Upper lobe of left lung (tissue), 6 donors: ENCODE measurements around the gene DRC7. TPM values are rescaled to one million over a fixed set of nuclear protein-coding genes. Genes with fewer than 3 reads are reported as not detected.

Source experiments
- ATAC-seq, 2 donors: fragments of 200-7000 bp; cut with Tn5 transposase; one replicate each; pipeline ENCODE4 v1.9.1; 2022; ENCODE audit warnings: mild to moderate bottlenecking in 2 of 2, moderate library complexity in 2 of 2; ENCODE audit not compliant: low FRiP score in 2 of 2
- DNase-seq, 2 donors: peaks; one replicate each; pipeline ENCODE4 v3.0.0-alpha.2; 2019 to 2020
- H3K27ac ChIP-seq, 4 donors: fragments of 200-600 bp; sonication (generic); one replicate each; pipeline ENCODE4 v1.5.1; 2016 to 2019
- H3K27me3 ChIP-seq, 4 donors: fragments of 200-600 bp; sonication (generic); one replicate each; pipeline ENCODE4 v1.5.1; 2017 to 2019
- H3K36me3 ChIP-seq, 4 donors: fragments of 200-600 bp; sonication (generic); one replicate each; pipeline ENCODE4 v1.5.1; 2016 to 2019
- H3K4me1 ChIP-seq, 4 donors: fragments of 200-600 bp; sonication (generic); one replicate each; pipeline ENCODE4 v1.5.1; 2018 to 2019
- H3K4me3 ChIP-seq, 4 donors: fragments of 200-600 bp; sonication (generic); one replicate each; pipeline ENCODE4 v1.5.1; 2017 to 2019; ENCODE audit warnings: mild to moderate bottlenecking in 2 of 4, moderate library complexity in 1 of 4
- H3K9me3 ChIP-seq, 4 donors: fragments of 200-600 bp; sonication (generic); one replicate each; pipeline ENCODE4 v1.5.1; 2018 to 2019
- CTCF ChIP-seq, 6 experiments: fragments of 450-650 bp in 4 of 6; fragments of 200-600 bp in 2 of 6; sonication (generic) in 2 of 6; IDR thresholded peaks; one replicate each; pipeline ENCODE4 v1.5.1; 2016 to 2019; ENCODE audit warnings: antibody characterized with exemption in 6 of 6
- EP300 ChIP-seq, 4 donors: sonication (generic); formaldehyde crosslinking; IDR thresholded peaks; one replicate each; pipeline ENCODE4 v1.5.1; 2017; ENCODE audit warnings: antibody characterized with exemption in 4 of 4, control low read depth in 2 of 4
- POLR2A ChIP-seq, 4 donors: fragments of 450-650 bp; IDR thresholded peaks; one replicate each; pipeline ENCODE4 v1.5.1; 2016 to 2017; ENCODE audit warnings: antibody characterized with exemption in 4 of 4, mild to moderate bottlenecking in 2 of 4
- POLR2AphosphoS5 ChIP-seq, 2 donors: sonication (generic); formaldehyde crosslinking; IDR thresholded peaks; one replicate each; pipeline ENCODE4 v1.5.1; 2017; ENCODE audit warnings: antibody characterized with exemption in 2 of 2
- WGBS, 2 donors: methylation state at CpG; one replicate each; pipeline ENCODE4 v1.1.5; 2017 to 2018; 5-methylcytosine and 5-hydroxymethylcytosine counted together
- total RNA-seq, 6 donors: library from RNA; depleted of rRNA in 4 of 6; stranded (reverse); fragments of >200 nt in 4 of 6; gene quantifications; one replicate each; pipeline versions ENCODE4 v1.1.0 to v1.2.1, GENCODE V29; 2016 to 2021
- donor health status: DM: no; HTN: no; CAD: no; lungs with moderate emphysema.
- donor health status: DM: no; HTN: yes; CAD: no; lungs with severe emphysema.

The DRC7 gene
- total RNA-seq, 6 donors from 2014 or later: 1.2 to 15.9 (median 7.8) TPM

DNA sequence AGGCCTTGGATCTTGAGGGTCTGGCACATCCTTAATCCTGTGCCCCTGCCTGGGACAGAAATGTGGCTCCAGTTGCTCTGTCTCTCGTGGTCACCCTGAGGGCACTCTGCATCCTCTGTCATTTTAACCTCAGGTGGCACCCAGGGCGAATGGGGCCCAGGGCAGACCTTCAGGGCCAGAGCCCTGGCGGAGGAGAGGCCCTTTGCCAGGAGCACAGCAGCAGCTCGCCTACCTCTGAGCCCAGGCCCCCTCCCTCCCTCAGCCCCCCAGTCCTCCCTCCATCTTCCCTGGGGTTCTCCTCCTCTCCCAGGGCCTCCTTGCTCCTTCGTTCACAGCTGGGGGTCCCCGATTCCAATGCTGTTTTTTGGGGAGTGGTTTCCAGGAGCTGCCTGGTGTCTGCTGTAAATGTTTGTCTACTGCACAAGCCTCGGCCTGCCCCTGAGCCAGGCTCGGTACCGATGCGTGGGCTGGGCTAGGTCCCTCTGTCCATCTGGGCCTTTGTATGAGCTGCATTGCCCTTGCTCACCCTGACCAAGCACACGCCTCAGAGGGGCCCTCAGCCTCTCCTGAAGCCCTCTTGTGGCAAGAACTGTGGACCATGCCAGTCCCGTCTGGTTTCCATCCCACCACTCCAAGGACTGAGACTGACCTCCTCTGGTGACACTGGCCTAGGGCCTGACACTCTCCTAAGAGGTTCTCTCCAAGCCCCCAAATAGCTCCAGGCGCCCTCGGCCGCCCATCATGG, 30.5 kb upstream of the DRC7 start:
- no peak for ATAC-seq
- DNase-seq: no peak
- 81 to 92% methylated on average over 4 to 15 of the region's 15 CpGs for WGBS, 2 donors
- Histone ChIP-seq H3K4me3 (no peak overlapping the region), H3K4me1 (peaks cover 0 to 9% (median 3%) of the 10 kb centered on the region in 4 donors), H3K27ac (no peak overlapping the region), H3K9me3 (no peaks in the 10 kb centered on the region), H3K27me3 (no peaks in the 10 kb centered on the region), H3K36me3 (peaks cover 0 to 60% (median 41%) of the 10 kb centered on the region in 4 donors)
- TF ChIP-seq CTCF (IDR thresholded peaks at IDR 0.05) (no peak), POLR2AphosphoS5 (IDR thresholded peaks at IDR 0.05) (no peak), EP300 (IDR thresholded peaks at IDR 0.05) (no peak), POLR2A (IDR thresholded peaks at IDR 0.05) (no peak)

DNA sequence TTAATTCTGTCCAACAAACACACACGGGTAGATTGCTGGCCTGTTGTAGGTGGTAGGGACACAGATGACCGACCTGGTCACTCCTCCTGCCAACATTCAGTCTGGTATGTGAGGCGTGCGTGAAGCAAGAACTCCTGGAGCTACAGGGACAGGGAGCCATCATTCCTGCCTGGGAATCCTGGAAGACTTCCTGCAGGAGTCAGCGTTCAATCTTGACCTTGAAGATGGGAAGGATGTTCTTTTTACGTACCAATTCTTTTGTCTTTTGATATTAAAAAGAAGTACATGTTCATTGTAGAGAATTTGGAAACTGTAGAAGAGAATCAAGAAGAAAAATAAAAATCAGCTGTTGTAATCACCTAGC, 30.0 kb upstream of the DRC7 start:
- H3K36me3 ChIP-seq: peaks cover 0 to 54% (median 36%) of the 10 kb centered on the region in 4 donors
- ATAC-seq: no peak

DNA sequence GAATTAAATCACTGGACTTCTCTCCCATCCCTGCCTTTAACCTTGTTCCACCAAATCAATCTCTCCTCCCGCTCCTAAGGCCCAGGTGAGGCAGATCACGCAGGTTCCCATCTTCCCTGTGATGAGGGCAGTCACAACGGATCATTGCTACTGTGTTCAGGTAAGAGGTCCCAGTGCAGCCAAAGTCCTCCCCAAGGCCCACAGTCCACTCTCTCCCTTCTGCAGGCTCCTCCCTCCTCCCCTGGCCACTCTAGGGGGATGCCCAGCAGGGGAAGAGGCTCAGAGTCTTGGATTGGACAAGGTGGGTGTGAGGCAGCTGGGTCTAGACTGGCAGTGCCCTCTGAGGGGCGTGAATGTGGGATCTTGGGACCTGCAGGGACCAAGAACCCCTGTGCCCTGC, 29.1 kb upstream of the DRC7 start:
- TF ChIP-seq CTCF (IDR thresholded peaks at IDR 0.05) (no peak), POLR2AphosphoS5 (IDR thresholded peaks at IDR 0.05) (no peak), EP300 (IDR thresholded peaks at IDR 0.05) (no peak), POLR2A (IDR thresholded peaks at IDR 0.05) (no peak)
- Histone ChIP-seq H3K27ac (no peak overlapping the region), H3K27me3 (no peaks in the 10 kb centered on the region), H3K4me1 (peaks cover 0 to 9% (median 3%) of the 10 kb centered on the region in 4 donors), H3K36me3 (peaks cover 0 to 45% (median 27%) of the 10 kb centered on the region in 4 donors), H3K9me3 (no peaks in the 10 kb centered on the region), H3K4me3 (no peak overlapping the region)
- WGBS, 2 donors: 81 to 94% methylated on average over 3 of the region's 4 CpGs
- ATAC-seq (no peak), DNase-seq (no peak)

More for the DNA sequence above, 30.0 kb upstream of the DRC7 start:
- no peak overlapping the region for H3K27ac ChIP-seq
- WGBS, 2 donors: 82 to 93% methylated on average over 6 of the region's 6 CpGs
- DNase-seq: no peak
- no peak overlapping the region for H3K4me3 ChIP-seq
- TF ChIP-seq POLR2A (IDR thresholded peaks at IDR 0.05) (no peak), CTCF (IDR thresholded peaks at IDR 0.05) (no peak), EP300 (IDR thresholded peaks at IDR 0.05) (no peak), POLR2AphosphoS5 (IDR thresholded peaks at IDR 0.05) (no peak)
- no peaks in the 10 kb centered on the region for H3K9me3 ChIP-seq
- peaks cover 0 to 9% (median 3%) of the 10 kb centered on the region in 4 donors for H3K4me1 ChIP-seq
- H3K27me3 ChIP-seq: no peaks in the 10 kb centered on the region

GRCh38 chr16:57666353-57667047, 28.1 kb upstream of the DRC7 start:
- DNase-seq (no peak), ATAC-seq (no peak)
- Histone ChIP-seq H3K4me1 (peaks cover 0 to 9% (median 3%) of the 10 kb centered on the region in 4 donors), H3K4me3 (no peak overlapping the region), H3K27me3 (no peaks in the 10 kb centered on the region), H3K9me3 (no peaks in the 10 kb centered on the region), H3K27ac (peak overlapping the region in 3 of 4 donors; percentile 39 to 88 (median 86)), H3K36me3 (peaks cover 0 to 36% (median 20%) of the 10 kb centered on the region in 4 donors)
- no peak for TF ChIP-seq CTCF (IDR thresholded peaks at IDR 0.05)
- no peak for TF ChIP-seq POLR2AphosphoS5 (IDR thresholded peaks at IDR 0.05)
- no peak for TF ChIP-seq EP300 (IDR thresholded peaks at IDR 0.05)
- WGBS, 2 donors: 86 to 93% methylated on average over 2 to 11 of the region's 11 CpGs
